Measurements from ENCODE around the gene SNRPD1.
A peak's percentile ranks its signal among the peaks of the same experiment; 100 is the strongest.
"Not testable (repeated sequence)": the region's sequence is repeated elsewhere in the genome, so short reads cannot be mapped to it uniquely, and the experiment has no call there.

Gene SNRPD1

DNA sequence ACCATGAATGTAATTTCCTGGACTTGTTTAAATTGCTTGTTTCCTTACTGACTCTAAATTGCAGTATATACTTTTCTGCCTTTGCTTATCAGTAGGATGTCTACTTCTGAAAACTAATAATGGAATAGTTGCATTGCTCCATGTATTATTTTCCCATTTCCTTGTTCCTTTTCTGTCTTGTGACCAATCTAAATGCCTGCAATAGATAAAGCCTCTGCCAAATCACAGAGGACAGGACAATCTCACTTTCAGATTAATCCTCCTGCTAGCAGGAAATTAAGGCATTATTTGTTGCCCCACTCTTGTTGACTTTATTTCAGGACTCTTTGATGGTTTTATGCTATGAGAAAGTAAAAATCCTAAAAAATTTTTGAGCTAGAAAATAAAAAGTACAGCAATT lies 6.9 kb upstream of the SNRPD1 start:
- Mint-ChIP-seq H3K36me3 (ENCODE audit: low read depth) (peaks cover 4% of the 10 kb centered on the region), H3K4me3 (no peak overlapping the region), H3K9me3 (no peaks in the 10 kb centered on the region), H3K4me1 (ENCODE audit: low read depth) (peaks cover 15% of the 10 kb centered on the region), H3K27me3 (no peaks in the 10 kb centered on the region), H3K27ac (peak overlapping the region; percentile 62)
- intact Hi-C loops (cut with micrococcal nuclease): no loop called here

DNA sequence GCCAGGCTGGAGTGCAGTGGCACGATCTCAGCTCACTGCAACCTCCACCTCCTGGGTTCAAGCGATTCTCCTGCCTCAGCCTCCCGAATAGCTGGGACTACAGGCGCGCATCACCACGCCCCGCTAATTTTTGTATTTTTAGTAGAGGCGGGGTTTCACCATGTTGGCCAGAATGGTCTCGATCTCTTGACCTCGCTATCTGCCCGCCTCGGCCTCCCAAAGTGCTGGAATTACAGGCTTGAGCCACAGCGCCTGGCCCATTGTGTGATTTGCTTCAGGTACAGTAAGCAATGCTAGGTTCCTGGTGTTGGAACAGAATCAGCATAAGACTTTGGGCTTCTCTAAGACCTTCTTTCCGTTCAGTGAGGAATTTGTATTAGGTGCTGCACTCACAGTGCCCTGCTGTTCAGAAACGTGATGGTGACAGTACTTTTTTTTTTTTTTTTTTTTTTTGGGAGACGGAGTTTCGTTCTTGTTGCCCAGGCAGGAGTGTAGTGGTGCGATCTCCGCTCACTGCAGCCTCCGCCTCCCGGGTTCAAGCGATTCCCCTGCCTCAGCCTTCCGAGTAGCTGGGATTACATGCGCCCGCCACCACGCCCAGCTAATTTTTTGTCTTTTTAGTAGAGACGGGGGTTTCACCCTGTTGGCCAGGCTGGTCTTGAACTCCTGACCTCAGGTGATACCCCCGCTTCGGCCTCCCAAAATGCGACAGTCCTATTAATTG lies 551 bp upstream of the SNRPD1 start:
- peaks cover 35% of the 10 kb centered on the region for H3K36me3 Mint-ChIP-seq (ENCODE audit: low read depth)
- not testable (repeated sequence) for H3K9me3 Mint-ChIP-seq, H3K27me3 Mint-ChIP-seq
- H3K4me1 Mint-ChIP-seq (ENCODE audit: low read depth): peaks cover 25% of the 10 kb centered on the region
- H3K27ac Mint-ChIP-seq: peak overlapping the region; percentile 96
- H3K4me3 Mint-ChIP-seq: peak overlapping the region; percentile 97
- intact Hi-C loops (cut with micrococcal nuclease): loop anchor here (1.0 to 5.0 kb wide), 3 partner anchors 11 to 499 kb away; partner anchors contain the start of genes ABHD3, ESCO1 and ROCK1

DNA sequence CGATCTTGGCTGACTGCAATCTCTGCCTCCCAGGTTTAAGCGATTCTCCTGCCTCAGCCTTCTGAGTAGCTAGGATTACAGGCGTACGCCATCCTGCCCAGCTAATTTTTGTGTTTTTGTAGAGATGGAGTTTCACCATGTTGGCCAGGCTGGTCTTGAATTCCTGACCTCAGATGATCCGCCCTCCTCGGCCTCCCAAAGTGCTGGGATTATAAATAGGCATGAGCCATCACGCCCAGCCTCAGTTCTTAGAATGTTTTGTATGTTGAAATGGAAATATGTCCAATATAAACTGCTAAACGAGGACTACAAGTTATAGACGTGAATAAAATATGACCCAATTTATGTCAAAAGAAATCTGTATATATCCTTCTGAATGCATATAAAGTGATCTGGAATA lies 9.5 kb downstream of the SNRPD1 start:
- H3K4me1 Mint-ChIP-seq (ENCODE audit: low read depth); H3K9me3 Mint-ChIP-seq; H3K27me3 Mint-ChIP-seq; intact Hi-C loops (cut with micrococcal nuclease); H3K4me3 Mint-ChIP-seq; H3K27ac Mint-ChIP-seq: not testable (repeated sequence)
- peaks cover 76% of the 10 kb centered on the region for H3K36me3 Mint-ChIP-seq (ENCODE audit: low read depth)

DNA sequence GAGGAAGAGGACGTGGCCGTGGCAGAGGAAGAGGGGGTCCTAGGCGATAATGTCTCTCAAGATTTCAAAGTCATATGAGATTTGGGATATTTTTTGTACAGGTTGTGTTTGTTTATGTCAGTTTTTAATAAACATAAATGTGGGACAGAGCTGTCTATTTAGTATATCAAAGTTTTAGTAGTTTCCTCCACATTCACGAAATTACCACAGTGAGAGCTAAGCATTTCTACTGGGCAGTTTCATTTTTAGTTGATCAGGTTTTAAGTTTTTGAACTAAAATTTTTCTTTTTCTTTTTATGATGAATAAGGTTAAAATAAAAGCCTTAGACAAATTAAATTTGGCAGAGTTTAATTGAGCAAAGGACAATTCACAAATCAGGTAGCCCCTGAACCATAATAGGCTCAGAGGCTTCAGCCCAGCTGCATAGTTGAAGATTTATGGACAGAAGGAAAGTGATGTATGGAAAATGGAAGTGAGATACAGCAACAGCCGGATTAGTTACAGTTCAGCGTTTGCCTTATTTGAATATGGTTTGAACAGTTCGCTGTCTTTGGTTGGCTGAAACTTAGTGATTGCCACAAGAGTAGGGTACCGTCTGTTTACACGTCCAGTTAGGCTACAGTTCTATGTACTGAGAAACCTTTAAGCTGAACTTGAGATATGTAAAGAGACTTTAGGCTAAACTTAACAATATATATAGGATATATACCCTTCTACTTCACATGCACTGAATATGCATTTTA lies 17.1 kb downstream of the SNRPD1 start:
- Mint-ChIP-seq H3K9me3 (no peaks in the 10 kb centered on the region), H3K4me3 (no peak overlapping the region), H3K4me1 (ENCODE audit: low read depth) (no peaks in the 10 kb centered on the region), H3K27ac (no peak overlapping the region), H3K36me3 (ENCODE audit: low read depth) (peaks cover 93% of the 10 kb centered on the region), H3K27me3 (no peaks in the 10 kb centered on the region)
- intact Hi-C loops (cut with micrococcal nuclease): no loop called here

DNA sequence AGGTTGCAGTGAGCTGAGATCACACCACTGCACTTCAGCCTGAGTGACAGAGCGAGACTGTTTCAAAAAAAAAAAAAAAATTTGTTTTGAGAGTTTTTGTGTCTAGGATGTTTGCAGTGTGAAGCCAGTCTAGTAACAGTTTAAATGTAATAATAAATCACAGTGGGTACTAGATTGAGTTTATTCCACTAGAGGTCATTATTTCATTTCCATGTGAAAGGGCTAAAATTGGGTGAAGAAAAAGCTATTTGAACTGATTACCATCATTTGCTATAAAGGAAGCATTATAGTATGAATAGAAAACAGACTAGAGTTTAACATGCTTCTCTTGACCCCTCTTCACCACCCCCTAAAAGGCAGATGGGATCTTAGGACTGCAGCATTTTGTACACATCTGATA lies 20.3 kb downstream of the SNRPD1 start:
- Mint-ChIP-seq H3K27me3 (no peaks in the 10 kb centered on the region), H3K36me3 (ENCODE audit: low read depth) (peaks cover 75% of the 10 kb centered on the region), H3K4me1 (ENCODE audit: low read depth) (no peaks in the 10 kb centered on the region), H3K9me3 (no peaks in the 10 kb centered on the region), H3K4me3 (no peak overlapping the region), H3K27ac (no peak overlapping the region)
- intact Hi-C loops (cut with micrococcal nuclease): no loop called here

DNA sequence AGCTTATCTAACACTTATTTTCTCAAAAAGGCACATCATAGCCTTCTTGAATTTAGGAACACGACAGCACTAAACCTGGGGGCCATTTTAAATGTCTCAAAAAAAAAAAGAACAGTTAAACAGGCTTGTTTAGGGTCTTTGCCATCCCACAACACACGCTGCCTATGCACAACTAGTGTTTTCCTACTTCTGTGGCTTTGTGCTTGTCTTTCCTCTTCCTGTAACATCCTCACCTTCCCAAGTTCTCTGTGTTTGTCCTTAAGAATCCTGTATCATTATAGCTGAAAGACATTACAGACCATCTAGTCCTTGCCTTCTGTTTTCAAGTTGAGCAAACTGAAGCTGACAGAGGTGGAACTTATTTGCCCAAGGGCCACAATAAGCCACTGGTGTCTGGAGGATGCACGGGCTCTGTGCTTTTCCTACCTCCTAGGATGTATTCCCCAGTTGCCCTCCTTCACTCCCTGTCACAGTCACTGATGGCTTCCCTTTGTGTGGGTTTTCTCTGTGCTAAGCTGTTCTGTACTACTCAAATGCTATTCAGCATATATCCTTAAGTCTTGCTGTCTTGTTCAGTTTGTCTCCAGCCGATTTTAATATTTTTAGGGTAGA lies 22.6 kb downstream of the SNRPD1 start:
- intact Hi-C loops (cut with micrococcal nuclease): no loop called here
- Mint-ChIP-seq H3K36me3 (ENCODE audit: low read depth) (peaks cover 60% of the 10 kb centered on the region), H3K4me1 (ENCODE audit: low read depth) (no peaks in the 10 kb centered on the region), H3K27ac (no peak overlapping the region), H3K27me3 (no peaks in the 10 kb centered on the region), H3K9me3 (no peaks in the 10 kb centered on the region), H3K4me3 (no peak overlapping the region)

DNA sequence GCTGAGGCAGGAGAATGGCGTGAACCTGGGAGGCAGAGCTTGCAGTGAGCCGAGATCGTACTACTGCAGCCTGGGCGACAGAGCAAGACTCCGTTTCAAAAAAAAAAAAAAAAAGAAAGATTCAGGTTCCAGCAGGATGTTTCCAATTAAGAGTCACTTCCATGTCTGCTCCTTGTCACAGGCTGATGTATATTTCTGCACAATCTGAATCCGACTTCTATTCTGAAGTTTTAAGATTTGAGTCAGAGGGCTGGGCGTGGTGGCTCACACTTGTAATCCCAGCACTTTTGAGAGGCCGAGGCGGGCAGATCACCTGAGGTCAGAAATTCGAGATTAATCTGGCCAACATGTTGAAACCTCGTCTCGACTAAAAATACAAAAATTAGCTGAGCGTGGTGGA lies 24.7 kb downstream of the SNRPD1 start:
- intact Hi-C loops (cut with micrococcal nuclease): no loop called here
- Mint-ChIP-seq H3K9me3 (no peaks in the 10 kb centered on the region), H3K4me1 (ENCODE audit: low read depth) (no peaks in the 10 kb centered on the region), H3K27me3 (no peaks in the 10 kb centered on the region), H3K4me3 (no peak overlapping the region), H3K27ac (peak overlapping the region; percentile 17), H3K36me3 (ENCODE audit: low read depth) (peaks cover 46% of the 10 kb centered on the region)

DNA sequence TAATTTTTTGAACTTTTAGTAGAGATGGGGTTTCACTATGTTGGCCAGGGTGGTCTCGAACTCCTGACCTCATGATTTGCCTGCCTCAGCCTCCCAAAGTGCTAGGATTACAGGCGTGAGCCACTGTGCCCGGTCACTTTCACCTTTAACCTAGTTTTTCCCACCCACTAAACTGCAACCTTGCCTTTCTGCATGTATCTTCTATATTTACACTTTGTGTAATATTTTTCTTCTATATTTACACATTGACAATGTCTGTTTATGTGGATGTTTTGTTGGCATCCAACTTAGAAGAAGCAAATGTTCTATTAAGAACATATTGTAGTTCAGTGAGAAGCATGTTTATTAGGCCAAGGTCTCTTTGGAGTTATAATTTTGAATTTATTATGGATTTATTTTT lies 26.7 kb downstream of the SNRPD1 start:
- intact Hi-C loops (cut with micrococcal nuclease): no loop called here
- Mint-ChIP-seq H3K36me3 (ENCODE audit: low read depth) (peaks cover 27% of the 10 kb centered on the region), H3K4me1 (ENCODE audit: low read depth) (no peaks in the 10 kb centered on the region), H3K9me3 (no peaks in the 10 kb centered on the region), H3K4me3 (no peak overlapping the region), H3K27ac (no peak overlapping the region), H3K27me3 (no peaks in the 10 kb centered on the region)

DNA sequence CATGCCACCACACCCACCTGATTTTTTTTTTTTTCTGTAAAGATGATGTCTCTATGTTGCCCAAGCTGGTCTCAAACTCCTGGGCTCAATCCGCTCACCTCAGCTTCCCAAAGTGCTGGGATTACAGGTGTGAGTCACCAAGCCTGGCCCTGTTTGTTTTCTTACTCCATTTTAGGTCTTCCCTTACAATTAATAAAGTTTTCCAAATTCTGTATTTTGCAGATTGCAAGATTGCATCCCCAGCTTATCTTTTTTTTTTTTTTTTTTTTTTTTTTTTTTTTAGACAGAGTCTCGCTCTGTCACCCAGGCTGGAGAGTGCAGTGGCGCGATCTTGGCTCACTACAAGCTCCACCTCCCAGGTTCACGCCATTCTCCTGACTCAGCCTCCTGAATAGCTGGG lies 28.3 kb downstream of the SNRPD1 start:
- H3K27ac Mint-ChIP-seq; H3K9me3 Mint-ChIP-seq; H3K4me1 Mint-ChIP-seq (ENCODE audit: low read depth); H3K4me3 Mint-ChIP-seq; intact Hi-C loops (cut with micrococcal nuclease); H3K27me3 Mint-ChIP-seq: not testable (repeated sequence)
- peaks cover 21% of the 10 kb centered on the region for H3K36me3 Mint-ChIP-seq (ENCODE audit: low read depth)

DNA sequence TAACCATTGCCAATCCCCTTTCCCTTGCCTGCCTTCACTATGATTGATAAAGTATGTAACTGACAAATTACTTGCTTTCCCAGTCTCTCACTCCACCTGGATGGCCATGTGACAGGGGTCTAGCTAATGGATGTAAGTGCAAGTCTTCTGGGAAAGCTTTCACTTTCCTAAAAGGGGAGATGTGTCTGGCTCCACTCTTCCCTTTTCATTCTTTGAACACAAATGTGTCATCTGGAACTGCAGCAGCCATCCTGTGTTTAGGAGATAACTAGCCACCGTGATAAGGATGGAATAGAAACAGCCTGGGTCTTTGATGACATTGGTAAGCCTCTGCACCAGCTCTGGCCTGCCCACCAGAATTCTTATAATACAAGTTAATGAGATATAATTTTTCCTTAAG lies 38.2 kb downstream of the SNRPD1 start:
- Mint-ChIP-seq H3K27me3 (no peaks in the 10 kb centered on the region), H3K4me3 (no peak overlapping the region), H3K36me3 (ENCODE audit: low read depth) (peaks cover 51% of the 10 kb centered on the region), H3K4me1 (ENCODE audit: low read depth) (no peaks in the 10 kb centered on the region), H3K27ac (no peak overlapping the region), H3K9me3 (no peaks in the 10 kb centered on the region)
- intact Hi-C loops (cut with micrococcal nuclease): no loop called here

DNA sequence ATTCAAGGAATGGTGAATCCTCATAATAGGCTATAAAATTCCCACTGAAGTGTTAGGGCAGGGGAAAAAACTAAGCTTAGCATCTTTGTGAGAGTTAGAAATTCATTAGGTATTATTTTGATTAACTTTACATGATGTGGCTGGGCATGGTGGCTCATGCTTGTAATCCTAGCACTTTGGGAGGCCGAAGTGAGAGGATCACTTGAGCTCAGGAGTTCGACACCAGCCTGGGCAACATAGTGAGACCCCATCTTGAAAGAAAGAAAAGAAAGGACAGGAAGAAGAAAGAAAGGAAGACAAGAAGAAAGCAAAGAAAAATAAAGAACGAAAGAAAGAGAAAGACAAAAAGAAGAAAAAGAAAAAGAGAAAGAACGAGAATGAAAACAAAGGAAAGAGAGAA lies 40.0 kb downstream of the SNRPD1 start:
- Mint-ChIP-seq H3K9me3 (no peaks in the 10 kb centered on the region), H3K27me3 (no peaks in the 10 kb centered on the region), H3K36me3 (ENCODE audit: low read depth) (peaks cover 68% of the 10 kb centered on the region), H3K27ac (no peak overlapping the region), H3K4me1 (ENCODE audit: low read depth) (no peaks in the 10 kb centered on the region), H3K4me3 (no peak overlapping the region)
- intact Hi-C loops (cut with micrococcal nuclease): no loop called here

DNA sequence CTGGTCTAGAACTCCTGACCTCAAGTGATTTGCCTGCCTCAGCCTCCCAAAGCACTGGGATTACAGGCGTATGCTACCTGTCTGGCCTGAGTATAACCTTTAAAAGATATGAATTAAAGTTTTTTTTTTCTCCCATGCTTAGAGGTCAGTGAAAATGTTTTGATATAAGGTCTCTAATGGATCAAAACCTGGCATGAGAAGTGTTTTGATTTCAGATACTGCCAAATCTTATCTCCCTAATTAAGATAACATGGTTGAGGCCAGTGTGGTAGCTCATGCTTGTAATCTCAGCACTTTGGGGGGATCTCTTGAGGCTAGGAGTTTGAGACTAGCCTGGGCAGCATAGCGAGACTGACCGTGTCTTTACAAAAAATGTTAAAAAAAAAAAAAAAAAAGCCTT lies 41.2 kb downstream of the SNRPD1 start:
- intact Hi-C loops (cut with micrococcal nuclease): no loop called here
- Mint-ChIP-seq H3K4me3 (no peak overlapping the region), H3K27me3 (no peaks in the 10 kb centered on the region), H3K36me3 (ENCODE audit: low read depth) (peaks cover 80% of the 10 kb centered on the region), H3K4me1 (ENCODE audit: low read depth) (no peaks in the 10 kb centered on the region), H3K9me3 (no peaks in the 10 kb centered on the region), H3K27ac (no peak overlapping the region)

DNA sequence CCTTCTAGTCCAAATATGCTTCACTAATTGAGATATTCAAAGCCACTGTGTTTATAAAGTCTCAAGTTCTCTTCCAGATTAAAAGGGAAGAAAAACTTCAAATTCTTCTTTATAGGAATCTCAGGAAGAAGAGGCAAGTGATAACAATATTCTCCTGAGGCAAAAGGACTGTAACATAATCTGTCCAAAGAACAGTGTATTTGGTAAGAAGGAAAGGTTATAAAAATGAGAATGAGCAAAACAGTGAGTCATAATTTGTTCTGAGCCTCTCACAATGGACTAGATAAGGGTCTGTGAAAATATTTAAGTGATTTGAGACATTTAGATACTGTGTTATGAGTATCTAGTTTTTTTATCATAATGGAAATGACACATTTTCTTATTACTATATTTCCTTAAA lies 44.3 kb downstream of the SNRPD1 start:
- Mint-ChIP-seq H3K36me3 (ENCODE audit: low read depth) (peaks cover 83% of the 10 kb centered on the region), H3K27ac (no peak overlapping the region), H3K27me3 (no peaks in the 10 kb centered on the region), H3K4me1 (ENCODE audit: low read depth) (no peaks in the 10 kb centered on the region), H3K9me3 (no peaks in the 10 kb centered on the region), H3K4me3 (no peak overlapping the region)
- intact Hi-C loops (cut with micrococcal nuclease): no loop called here

DNA sequence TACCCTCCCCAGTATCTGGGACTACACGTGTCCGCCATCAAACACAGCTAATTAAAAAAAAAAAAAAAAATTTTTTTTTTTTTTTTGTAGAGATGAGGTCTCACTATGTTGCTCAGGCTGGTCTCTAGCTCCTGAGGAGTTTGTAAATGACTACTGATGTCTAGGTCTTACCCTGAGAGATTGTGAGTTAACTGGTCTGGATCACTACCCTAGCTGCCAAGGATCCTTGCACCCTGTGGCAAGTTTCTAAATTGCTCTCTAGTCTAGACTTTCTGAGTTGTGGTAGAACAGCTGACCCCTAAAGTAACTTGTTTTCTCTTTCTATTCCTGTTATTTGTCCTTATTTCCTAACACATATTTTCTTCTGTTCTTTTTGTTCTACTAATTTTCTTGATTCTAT lies 48.0 kb downstream of the SNRPD1 start:
- no peaks in the 10 kb centered on the region for H3K9me3 Mint-ChIP-seq
- H3K27ac Mint-ChIP-seq: no peak overlapping the region
- no peaks in the 10 kb centered on the region for H3K27me3 Mint-ChIP-seq
- peaks cover 78% of the 10 kb centered on the region for H3K36me3 Mint-ChIP-seq (ENCODE audit: low read depth)
- H3K4me1 Mint-ChIP-seq (ENCODE audit: low read depth): no peaks in the 10 kb centered on the region
- H3K4me3 Mint-ChIP-seq: no peak overlapping the region
- intact Hi-C loops (cut with micrococcal nuclease): no loop called here
